Lung (tissue), 12 donors: ENCODE results near the gene SYNGAP1. TPM values are rescaled to one million over a fixed set of nuclear protein-coding genes. Genes with fewer than 3 reads are reported as not detected.
A peak's percentile ranks its signal among the peaks of the same experiment; 100 is the strongest.

Experiments
- ATAC-seq: fragments of 200-7000 bp; cut with Tn5 transposase; one replicate; pipeline ENCODE4 v1.9.1; 2020; ENCODE audit warnings: moderate number of reproducible peaks; ENCODE audit not compliant: insufficient read depth, low FRiP score
- DNase-seq, 3 donors: peaks; one replicate each; pipeline ENCODE4 v3.0.0-alpha.2; 2013 to 2017
- H3K27ac ChIP-seq, 2 donors: one replicate each; pipeline ENCODE4 v1.5.1; 2013; ENCODE audit warnings: mild to moderate bottlenecking in 2 of 2, moderate library complexity in 2 of 2, control low read depth in 1 of 2, inconsistent platforms in 1 of 2, low read depth in 1 of 2, low read length in 1 of 2
- H3K27me3 ChIP-seq, 3 donors: one replicate each; pipeline ENCODE4 v1.5.1; 2013; ENCODE audit warnings: low read length in 2 of 3; ENCODE audit not compliant: control insufficient read depth in 3 of 3, insufficient read depth in 3 of 3
- H3K36me3 ChIP-seq, 4 donors: one replicate each; pipeline ENCODE4 v1.5.1; 2013; ENCODE audit warnings: low read length in 4 of 4, mild to moderate bottlenecking in 1 of 4, moderate library complexity in 1 of 4; ENCODE audit not compliant: control insufficient read depth in 4 of 4, insufficient read depth in 4 of 4
- H3K4me1 ChIP-seq, 5 donors: one replicate each; pipeline ENCODE4 v1.5.1; 2013; ENCODE audit warnings: low read length in 5 of 5, mild to moderate bottlenecking in 2 of 5, moderate library complexity in 1 of 5; ENCODE audit not compliant: control insufficient read depth in 5 of 5, insufficient read depth in 5 of 5
- H3K4me3 ChIP-seq: one replicate; pipeline ENCODE4 v1.5.1; 2013; ENCODE audit warnings: mild to moderate bottlenecking, control low read depth, moderate library complexity
- H3K9ac ChIP-seq, 2 donors: one replicate each; pipeline ENCODE4 v1.5.1; 2013; ENCODE audit warnings: low read length in 2 of 2, control low read depth in 1 of 2; ENCODE audit not compliant: insufficient read depth in 1 of 2
- H3K9me3 ChIP-seq, 4 donors: one replicate each; pipeline ENCODE4 v1.5.1; 2013; ENCODE audit warnings: low read length in 3 of 4, mild to moderate bottlenecking in 1 of 4, moderate library complexity in 1 of 4; ENCODE audit not compliant: control insufficient read depth in 4 of 4, insufficient read depth in 3 of 4
- CTCF ChIP-seq: IDR thresholded peaks from 2 replicates; pipeline ENCODE4 v1.5.1; 2012; ENCODE audit warnings: mild to moderate bottlenecking; ENCODE audit errors: control extremely low read depth, extremely low read depth
- WGBS, 2 donors: extraction: QIAGEN DNeasy Blood & Tissue Kit; methylation state at CpG; one replicate each; pipeline ENCODE4 v1.1.7; 2013; 5-methylcytosine and 5-hydroxymethylcytosine counted together
- polyA plus RNA-seq, 2 donors: library from polyadenylated mRNA; stranded (reverse); fragments of 200-250 nt; gene quantifications; one replicate each; pipeline ENCODE4 v1.2.1, GENCODE V29; 2013
- total RNA-seq, 2 donors: library from RNA; depleted of rRNA in 1 of 2; stranded (reverse); fragments of >200 nt in 1 of 2; gene quantifications; one replicate each; pipeline ENCODE4 v1.2.1, GENCODE V29; 2014 to 2021
- donor health status: control.
- donor health status: control.
- donor health status: Bipolar disorder and iron deficiency.
- donor health status: healthy.
- donor health status: DM: yes; HTN: yes; CAD: no.

SYNGAP1 gene
- total and polyA plus RNA-seq, 4 donors = 9.2 to 32.0 (median 12.0) TPM

- no peak for ATAC-seq
Observed at GRCh38 chr6:33453393-33454008, 33.6 kb downstream of the SYNGAP1 start.

DNA sequence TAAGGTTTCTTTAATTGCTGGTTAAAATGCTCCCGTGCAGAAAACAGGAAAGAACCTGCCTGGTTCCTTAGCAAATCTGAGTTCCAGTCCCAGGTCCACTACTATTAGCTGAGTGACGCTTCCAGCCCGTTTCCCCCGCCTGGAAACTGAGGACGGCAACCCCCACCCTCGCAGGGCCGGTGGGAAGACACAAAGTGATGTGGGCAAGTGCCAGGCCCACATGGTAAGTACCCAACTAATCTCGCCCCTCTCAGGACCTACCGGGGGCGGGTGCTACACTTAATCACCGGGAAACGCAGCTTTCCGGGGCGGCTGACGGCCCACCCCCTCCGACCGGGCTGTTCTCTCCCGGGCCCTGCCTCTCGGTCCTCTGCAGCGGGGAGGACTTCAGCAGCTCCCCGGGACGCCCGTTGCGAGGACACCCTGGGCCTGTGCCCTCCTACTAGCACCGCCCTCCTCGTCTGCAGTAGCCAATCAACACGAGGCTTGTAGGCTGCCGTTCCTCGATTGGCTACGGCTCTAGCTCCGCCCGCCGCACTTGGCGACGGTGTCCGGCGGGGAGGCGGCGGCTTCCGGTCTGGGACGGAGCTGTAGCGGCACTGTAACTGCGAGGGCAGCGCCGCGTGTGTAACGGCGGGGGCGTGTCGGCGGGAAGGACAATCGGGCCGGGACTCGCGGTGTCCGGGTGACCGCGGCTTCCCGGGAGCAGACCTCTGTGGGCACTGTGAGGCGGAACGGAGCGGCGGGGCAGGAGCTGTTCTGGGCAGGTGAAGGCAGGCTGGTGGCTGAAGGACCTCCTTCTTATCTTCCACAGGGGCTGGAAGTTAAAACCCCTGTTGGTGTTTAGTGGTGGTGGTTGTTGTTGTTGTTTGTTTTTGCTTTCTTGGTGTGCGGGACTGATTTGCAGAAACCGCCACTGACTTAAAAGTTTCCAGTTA lies 34.4 kb downstream of the SYNGAP1 start, which contains the start of gene ZBTB9:
Gene ZBTB9 (plus strand): TSS at position 568 of the 938 bp plus-strand sequence. CDS start 525 bp downstream, outside the sequence.
- WGBS, 2 donors = 0 to 1% methylated on average over 60 to 65 of the region's 65 CpGs
- H3K9me3 ChIP-seq = peaks cover 0 to 2% (median under 1%) of the 10 kb centered on the region in 4 donors
- H3K4me3 ChIP-seq = peak within 1 kb of the TSS; percentile 75
- TF ChIP-seq CTCF = no peak
- no peaks in the 10 kb centered on the region for H3K27me3 ChIP-seq
- peaks cover 5 to 10% (median 6%) of the 10 kb centered on the region in 5 donors for H3K4me1 ChIP-seq
- DNase-seq = peak; percentile 96 to 98 (median 97)
- peak; percentile 100 for ATAC-seq
- H3K36me3 ChIP-seq = peaks cover 0 to 20% (median 10%) of the 10 kb centered on the region in 4 donors
- peak within 1 kb of the TSS; percentile 49 to 89 for H3K9ac ChIP-seq
- peak within 1 kb of the TSS; percentile 71 to 90 for H3K27ac ChIP-seq

More at GRCh38 chr6:33453393-33454008, 33.6 kb downstream of the SYNGAP1 start:
- TF ChIP-seq CTCF = no peak
- 0 to 1% methylated on average over 12 of the region's 12 CpGs for WGBS, 2 donors
- H3K4me1 ChIP-seq = peaks cover 5 to 10% (median 6%) of the 10 kb centered on the region in 5 donors
- peak overlapping the region in 1 of 2 donors; percentile 71 for H3K27ac ChIP-seq
- peak in 1 of 3 donors; percentile 19 for DNase-seq
- H3K4me3 ChIP-seq = peak overlapping the region; percentile 75
- H3K36me3 ChIP-seq = peaks cover 0 to 26% (median 12%) of the 10 kb centered on the region in 4 donors
- no peaks in the 10 kb centered on the region for H3K27me3 ChIP-seq
- H3K9me3 ChIP-seq = peaks cover 0 to 2% (median under 1%) of the 10 kb centered on the region in 4 donors
- H3K9ac ChIP-seq = peak overlapping the region; percentile 49 to 89

- H3K27ac ChIP-seq = no peak overlapping the region
- WGBS, 2 donors = 50 to 55% methylated on average over 16 of the region's 16 CpGs
Observed at GRCh38 chr6:33455051-33455450, 35.2 kb downstream of the SYNGAP1 start.

More at GRCh38 chr6:33455051-33455450, 35.2 kb downstream of the SYNGAP1 start:
- Histone ChIP-seq H3K4me1 (peaks cover 5 to 10% (median 6%) of the 10 kb centered on the region in 5 donors), H3K27me3 (no peaks in the 10 kb centered on the region), H3K36me3 (peaks cover 0 to 18% (median 10%) of the 10 kb centered on the region in 4 donors), H3K4me3 (peak overlapping the region; percentile 75), H3K9ac (peak overlapping the region in 1 of 2 donors; percentile 76), H3K9me3 (peaks cover 0 to 2% (median under 1%) of the 10 kb centered on the region in 4 donors)
- no peak for DNase-seq
- TF ChIP-seq CTCF = no peak
- no peak for ATAC-seq
